Tibial nerve (tissue), 4 donors: ENCODE data around the gene SPG21. TPM values are rescaled to one million over a fixed set of nuclear protein-coding genes. Genes with fewer than 3 reads are reported as not detected.

ENCODE experiments used
- DNase-seq, 2 donors: peaks; one replicate each; pipeline ENCODE4 v3.0.0-alpha.2; 2019; ENCODE audit warnings: low spot score in 2 of 2
- H3K27ac ChIP-seq, 4 donors: fragments of 200-600 bp; sonication (generic) in 3 of 4; one replicate each; pipeline ENCODE4 v1.5.1; 2017 to 2019; ENCODE audit warnings: mild to moderate bottlenecking in 1 of 4
- H3K27me3 ChIP-seq, 2 donors: fragments of 200-600 bp; sonication (generic) in 1 of 2; one replicate each; pipeline versions ENCODE4 v1.5.1 to v1.6.0; 2017 to 2019
- H3K36me3 ChIP-seq, 3 donors: fragments of 200-600 bp; sonication (generic); one replicate each; pipeline ENCODE4 v1.5.1; 2018 to 2019
- H3K4me1 ChIP-seq, 4 donors: fragments of 200-600 bp; sonication (generic) in 3 of 4; one replicate each; pipeline ENCODE4 v1.5.1; 2017 to 2019
- H3K4me3 ChIP-seq, 4 donors: fragments of 200-600 bp; sonication (generic) in 3 of 4; one replicate each; pipeline ENCODE4 v1.5.1; 2017 to 2019; ENCODE audit warnings: mild to moderate bottlenecking in 1 of 4, moderate library complexity in 1 of 4
- H3K9me3 ChIP-seq, 4 donors: fragments of 200-600 bp; sonication (generic) in 3 of 4; one replicate each; pipeline ENCODE4 v1.5.1; 2017 to 2019
- EP300 ChIP-seq, 2 donors: sonication (generic); formaldehyde crosslinking; IDR thresholded peaks; one replicate each; pipeline ENCODE4 v1.6.1; 2017; ENCODE audit warnings: antibody characterized with exemption in 2 of 2, mild to moderate bottlenecking in 1 of 2
- POLR2A ChIP-seq, 2 donors: fragments of 450-650 bp; IDR thresholded peaks; one replicate each; pipeline ENCODE4 v1.6.1; 2017; ENCODE audit warnings: antibody characterized with exemption in 2 of 2, mild to moderate bottlenecking in 2 of 2, moderate library complexity in 2 of 2
- WGBS, 2 donors: methylation state at CpG; one replicate each; pipeline ENCODE4 v1.1.5; 2018; 5-methylcytosine and 5-hydroxymethylcytosine counted together
- total RNA-seq, 4 donors: library from RNA; depleted of rRNA; stranded (reverse); fragments of >200 nt; gene quantifications; one replicate each; pipeline ENCODE4 v1.1.0, GENCODE V29; 2016
- TF ChIP-seq, protein P1 (sequence below), 5 experiments: fragments of 200-600 bp in 3 of 5; fragments of 450-650 bp in 2 of 5; sonication (generic) in 3 of 5; IDR thresholded peaks; one replicate each; pipeline ENCODE4 v1.5.1; 2016 to 2019; ENCODE audit warnings: antibody characterized with exemption in 5 of 5, mild to moderate bottlenecking in 3 of 5, moderate library complexity in 2 of 5

Gene SPG21
- total RNA-seq, 4 donors from 2014 or later: 80.4 to 90.6 (median 86.3) TPM

DNA sequence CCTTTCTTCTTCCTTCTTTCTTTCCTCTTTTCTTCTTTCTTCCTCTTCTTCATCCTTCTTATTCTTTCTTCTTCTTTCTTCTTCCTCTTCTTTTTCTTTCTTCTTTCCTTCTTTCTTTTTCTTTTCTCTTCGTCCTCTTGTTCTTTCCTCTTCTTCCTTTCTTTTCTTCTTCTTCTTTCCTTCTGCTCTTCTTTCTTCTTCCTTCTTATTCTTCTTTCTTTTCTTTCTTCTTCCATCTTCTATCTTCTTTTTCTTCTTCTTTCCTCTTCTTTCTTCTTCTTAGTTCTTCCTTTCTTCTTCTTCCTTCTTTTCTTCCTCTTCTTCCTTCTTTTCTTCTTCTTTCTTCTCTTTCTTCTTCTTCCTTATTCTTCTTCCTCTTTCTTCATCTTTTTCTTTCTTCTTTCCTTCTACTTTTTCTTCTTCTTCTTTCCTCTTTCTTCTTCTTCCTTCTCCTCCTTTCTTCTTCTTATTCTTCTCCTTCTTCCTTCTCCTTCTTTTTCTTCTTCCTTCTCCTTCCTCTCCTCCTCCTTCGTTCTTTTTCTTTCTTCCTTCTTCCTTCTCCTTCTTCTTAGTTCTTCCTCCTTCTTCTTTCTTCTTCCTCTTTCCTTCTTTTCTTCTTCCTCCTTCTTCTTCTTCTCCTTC is 37.8 kb downstream of the SPG21 start:
- no peak for DNase-seq
- no peak for TF ChIP-seq POLR2A (IDR thresholded peaks at IDR 0.05)
- no peak for TF ChIP-seq EP300 (IDR thresholded peaks at IDR 0.05)
- TF ChIP-seq, protein P1, sequence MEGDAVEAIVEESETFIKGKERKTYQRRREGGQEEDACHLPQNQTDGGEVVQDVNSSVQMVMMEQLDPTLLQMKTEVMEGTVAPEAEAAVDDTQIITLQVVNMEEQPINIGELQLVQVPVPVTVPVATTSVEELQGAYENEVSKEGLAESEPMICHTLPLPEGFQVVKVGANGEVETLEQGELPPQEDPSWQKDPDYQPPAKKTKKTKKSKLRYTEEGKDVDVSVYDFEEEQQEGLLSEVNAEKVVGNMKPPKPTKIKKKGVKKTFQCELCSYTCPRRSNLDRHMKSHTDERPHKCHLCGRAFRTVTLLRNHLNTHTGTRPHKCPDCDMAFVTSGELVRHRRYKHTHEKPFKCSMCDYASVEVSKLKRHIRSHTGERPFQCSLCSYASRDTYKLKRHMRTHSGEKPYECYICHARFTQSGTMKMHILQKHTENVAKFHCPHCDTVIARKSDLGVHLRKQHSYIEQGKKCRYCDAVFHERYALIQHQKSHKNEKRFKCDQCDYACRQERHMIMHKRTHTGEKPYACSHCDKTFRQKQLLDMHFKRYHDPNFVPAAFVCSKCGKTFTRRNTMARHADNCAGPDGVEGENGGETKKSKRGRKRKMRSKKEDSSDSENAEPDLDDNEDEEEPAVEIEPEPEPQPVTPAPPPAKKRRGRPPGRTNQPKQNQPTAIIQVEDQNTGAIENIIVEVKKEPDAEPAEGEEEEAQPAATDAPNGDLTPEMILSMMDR (IDR thresholded peaks at IDR 0.05): no peak
- no peak overlapping the region for H3K27ac ChIP-seq
- no peak overlapping the region for H3K4me3 ChIP-seq
- H3K4me1 ChIP-seq: no peaks in the 10 kb centered on the region
- peaks cover 0 to 43% (median 0%) of the 10 kb centered on the region in 3 donors for H3K36me3 ChIP-seq
- H3K9me3 ChIP-seq: no peaks in the 10 kb centered on the region
- no peaks in the 10 kb centered on the region for H3K27me3 ChIP-seq
- WGBS, 2 donors: 95 to 96% methylated on average over 2 of the region's 2 CpGs

DNA sequence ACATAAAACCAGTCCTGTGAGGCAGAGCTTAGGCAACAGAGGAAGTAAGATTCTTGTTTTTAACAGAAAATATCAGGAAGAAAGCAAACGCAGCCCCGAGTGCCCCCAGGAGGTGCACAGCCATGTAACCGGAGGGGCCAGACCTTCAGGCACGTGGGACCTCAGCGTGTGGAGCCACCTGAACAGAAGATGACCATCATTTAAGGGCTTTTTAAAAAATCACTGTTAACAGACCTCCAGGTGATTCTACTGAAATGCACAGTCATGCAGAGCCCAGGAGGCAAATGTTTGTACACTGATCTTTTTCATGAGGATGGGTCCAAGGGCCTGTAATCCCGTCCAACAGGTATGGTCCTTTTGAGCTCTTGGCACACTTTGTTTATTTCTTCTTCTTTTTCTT is 38.8 kb downstream of the SPG21 start:
- WGBS, 2 donors: 74 to 82% methylated on average over 6 of the region's 6 CpGs
- DNase-seq: no peak
- TF ChIP-seq, protein P1 (IDR thresholded peaks at IDR 0.05): no peak
- TF ChIP-seq EP300 (IDR thresholded peaks at IDR 0.05) (no peak), POLR2A (IDR thresholded peaks at IDR 0.05) (no peak)
- peaks cover 0 to 33% (median 0%) of the 10 kb centered on the region in 3 donors for H3K36me3 ChIP-seq
- no peaks in the 10 kb centered on the region for H3K4me1 ChIP-seq
- no peak overlapping the region for H3K4me3 ChIP-seq
- H3K27me3 ChIP-seq: no peaks in the 10 kb centered on the region
- no peaks in the 10 kb centered on the region for H3K9me3 ChIP-seq
- H3K27ac ChIP-seq: no peak overlapping the region

DNA sequence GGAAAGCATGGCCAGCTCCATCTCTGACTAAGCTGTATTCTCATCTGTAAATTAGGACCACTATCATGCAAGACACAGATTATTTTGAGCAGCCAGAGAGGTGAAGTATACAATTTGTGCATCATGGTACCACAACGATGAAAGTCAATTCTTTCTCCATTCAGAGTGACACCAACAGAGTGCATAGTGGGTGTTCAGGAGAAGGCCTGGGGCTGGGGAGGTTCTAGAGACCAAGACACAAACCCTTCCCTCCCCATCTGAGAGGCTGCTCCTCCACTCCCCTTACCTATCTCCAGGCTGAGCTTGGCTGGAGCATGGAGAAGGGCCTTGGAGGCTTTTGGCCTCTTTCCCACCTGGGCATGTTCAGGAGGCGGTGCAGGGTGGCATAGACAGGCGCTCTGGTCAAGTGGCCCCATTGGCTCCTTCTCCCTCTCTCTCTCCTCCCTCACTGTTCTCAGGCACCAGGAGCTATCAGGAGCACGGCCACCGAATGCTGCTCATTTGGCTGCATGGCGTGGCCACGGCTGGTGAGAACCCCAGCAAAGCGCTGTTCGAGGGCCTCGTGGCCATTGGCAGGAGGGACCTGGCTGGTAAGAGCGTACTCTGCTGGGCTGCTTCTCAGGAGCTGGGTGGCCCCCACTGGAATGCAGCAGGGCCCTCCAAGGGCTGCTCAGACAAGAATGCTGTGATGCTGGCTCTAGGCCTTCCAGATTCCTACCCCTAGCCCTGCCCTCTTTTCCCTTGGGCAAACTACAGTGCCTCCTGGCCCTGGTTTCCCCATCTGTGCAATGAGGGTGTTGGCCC is 40.1 kb downstream of the SPG21 start:
- H3K27me3 ChIP-seq: no peaks in the 10 kb centered on the region
- DNase-seq: no peak
- no peak overlapping the region for H3K4me3 ChIP-seq
- no peak for TF ChIP-seq EP300 (IDR thresholded peaks at IDR 0.05)
- TF ChIP-seq POLR2A (IDR thresholded peaks at IDR 0.05): no peak
- TF ChIP-seq, protein P1 (IDR thresholded peaks at IDR 0.05): no peak
- 88 to 94% methylated on average over 5 to 11 of the region's 11 CpGs for WGBS, 2 donors
- H3K9me3 ChIP-seq: no peaks in the 10 kb centered on the region
- no peak overlapping the region for H3K27ac ChIP-seq
- peaks cover 0 to 25% (median 0%) of the 10 kb centered on the region in 3 donors for H3K36me3 ChIP-seq
- no peaks in the 10 kb centered on the region for H3K4me1 ChIP-seq

DNA sequence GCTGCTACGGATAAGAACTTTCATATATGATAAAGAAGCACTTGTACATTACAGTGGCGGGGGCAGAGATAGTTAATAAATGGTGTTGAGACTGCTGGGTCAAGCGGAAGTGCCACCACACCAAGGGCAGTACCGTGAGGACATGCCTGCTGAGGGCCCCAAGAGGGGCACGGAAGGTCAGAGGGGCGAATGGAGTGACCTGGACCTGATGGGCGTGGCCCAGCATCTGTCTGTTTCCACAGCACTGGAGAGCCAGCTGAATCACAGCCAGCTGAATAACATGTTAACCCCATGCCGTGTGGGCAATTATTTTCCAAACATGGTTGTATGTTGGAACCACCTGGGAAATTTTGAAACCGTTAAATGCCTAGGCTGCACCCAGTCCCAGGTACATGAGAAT is 40.8 kb downstream of the SPG21 start:
- no peak for DNase-seq
- Histone ChIP-seq H3K27ac (no peak overlapping the region), H3K9me3 (no peaks in the 10 kb centered on the region), H3K27me3 (no peaks in the 10 kb centered on the region), H3K4me1 (no peaks in the 10 kb centered on the region), H3K36me3 (peaks cover 0 to 32% (median 0%) of the 10 kb centered on the region in 3 donors), H3K4me3 (no peak overlapping the region)
- TF ChIP-seq EP300 (IDR thresholded peaks at IDR 0.05) (no peak), POLR2A (IDR thresholded peaks at IDR 0.05) (no peak)
- TF ChIP-seq, protein P1 (IDR thresholded peaks at IDR 0.05): no peak
- WGBS, 2 donors: 47 to 67% methylated on average over 9 of the region's 9 CpGs

DNA sequence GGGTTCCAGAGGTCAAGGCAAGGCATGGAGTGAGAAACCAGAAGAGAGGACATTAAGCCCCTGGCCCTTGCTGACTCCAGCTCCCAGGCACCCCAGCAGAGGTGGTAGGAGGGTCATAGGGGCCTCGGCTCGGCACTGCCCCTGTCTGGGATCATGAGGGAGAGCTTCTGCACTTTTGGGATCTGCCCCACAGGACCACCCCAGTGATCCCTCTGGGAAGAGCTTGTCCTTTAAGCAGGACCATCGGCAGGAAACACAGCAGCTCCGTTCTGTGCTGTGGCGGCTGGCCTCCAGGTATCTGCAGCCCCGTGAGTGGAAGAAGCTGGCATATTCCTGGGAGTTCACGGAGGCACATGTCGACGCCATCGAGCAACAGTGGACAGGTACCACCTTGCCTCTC is 42.5 kb downstream of the SPG21 start:
- TF ChIP-seq, protein P1 (IDR thresholded peaks at IDR 0.05): no peak
- TF ChIP-seq POLR2A (IDR thresholded peaks at IDR 0.05): no peak
- TF ChIP-seq EP300 (IDR thresholded peaks at IDR 0.05): no peak
- DNase-seq: no peak
- Histone ChIP-seq H3K36me3 (peaks cover 0 to 34% (median 0%) of the 10 kb centered on the region in 3 donors), H3K27ac (no peak overlapping the region), H3K4me3 (no peak overlapping the region), H3K9me3 (no peaks in the 10 kb centered on the region), H3K27me3 (no peaks in the 10 kb centered on the region), H3K4me1 (no peaks in the 10 kb centered on the region)
- 80 to 91% methylated on average over 7 to 10 of the region's 10 CpGs for WGBS, 2 donors
